Activated T-cell treated with anti-CD3 and anti-CD28 coated beads, Interleukin-2, amount 50 U/mL, for 48 hours (primary cell): Measurements from ENCODE around the gene VARS1.

Experiments
- DNase-seq, 2 experiments: peaks; one replicate each; pipeline ENCODE4 v3.0.0-alpha.2; 2020

The VARS1 gene

GRCh38 chr6:31769684-31770371 lies 25.7 kb downstream of the VARS1 start:
- DNase-seq: peak; percentile 90 to 91

- DNase-seq: no peak
These were observed 26.9 kb downstream of the VARS1 start for GRCh38 chr6:31768363-31769257.

- no peak for DNase-seq
These were observed 28.4 kb downstream of the VARS1 start for GRCh38 chr6:31767096-31767645.

- DNase-seq: no peak
These were observed 29.4 kb downstream of the VARS1 start for GRCh38 chr6:31765910-31766794.

GRCh38 chr6:31765559-31765909 lies 30.0 kb downstream of the VARS1 start:
- DNase-seq: no peak

GRCh38 chr6:31764198-31764597 lies 31.4 kb downstream of the VARS1 start:
- DNase-seq: no peak

- no peak for DNase-seq
These were observed 32.0 kb downstream of the VARS1 start for GRCh38 chr6:31763619-31763940.

GRCh38 chr6:31762878-31763618 lies 32.5 kb downstream of the VARS1 start:
- no peak for DNase-seq

GRCh38 chr6:31762356-31762755 lies 33.2 kb downstream of the VARS1 start, which contains the start of gene SAPCD1:
Gene SAPCD1, plus strand, starts transcription at chr6:31762656. Its CDS starts 399 bp downstream, at chr6:31763055.
- no peak for DNase-seq

- DNase-seq: no peak
These were observed 34.2 kb downstream of the VARS1 start for GRCh38 chr6:31761343-31761742.

GRCh38 chr6:31760790-31761189 lies 34.8 kb downstream of the VARS1 start:
- DNase-seq: no peak

- no peak for DNase-seq
These were observed 37.3 kb downstream of the VARS1 start for GRCh38 chr6:31758281-31758680.

GRCh38 chr6:31752739-31753319 lies 42.7 kb downstream of the VARS1 start:
- no peak for DNase-seq

- DNase-seq: no peak
These were observed 45.0 kb downstream of the VARS1 start for GRCh38 chr6:31750411-31751022.

- DNase-seq: no peak
These were observed 46.1 kb downstream of the VARS1 start for GRCh38 chr6:31749301-31750036.
